Cardiac fibroblast (primary cell): ENCODE results near the gene HPX.

Source experiments
- DNase-seq, 2 donors: peaks; one replicate each; pipeline versions ENCODE4 v3.0.0 to v3.0.0-alpha.2; 2010; ENCODE audit warnings: low read depth in 2 of 2
- H3K4me3 ChIP-seq, 2 donors: replicated peaks in 1 of 2; 1 replicate in 1 of 2; 2 replicates in 1 of 2; pipeline ENCODE4 v1.5.1; 2011; ENCODE audit warnings: low read depth in 2 of 2, low read length in 2 of 2, mild to moderate bottlenecking in 2 of 2, moderate library complexity in 1 of 2
- TF ChIP-seq, protein P1 (sequence below): IDR thresholded peaks from one replicate; pipeline ENCODE4 v1.5.1; 2011; ENCODE audit warnings: low read depth, mild to moderate bottlenecking, low read length, inconsistent platforms

HPX gene

DNA sequence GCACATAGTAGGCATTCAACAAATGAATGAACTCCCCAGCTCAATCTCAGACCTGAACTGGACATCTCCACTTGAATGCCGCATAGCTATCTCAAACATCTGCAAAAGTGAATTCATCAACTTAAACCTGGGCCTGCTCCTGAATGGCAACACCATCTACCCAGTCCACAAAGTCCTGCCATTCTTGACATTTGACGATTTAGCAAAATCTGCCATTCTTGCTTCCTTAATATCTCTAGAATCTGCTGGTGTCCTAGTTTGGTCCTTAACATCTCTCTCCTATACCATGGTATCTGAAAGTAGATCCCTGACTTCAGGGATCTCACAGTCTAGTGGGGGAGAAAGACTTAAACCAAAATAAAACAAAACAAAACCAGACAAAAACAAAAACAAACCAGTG, 12.4 kb upstream of the HPX start:
- no peak for DNase-seq
- TF ChIP-seq, protein P1, sequence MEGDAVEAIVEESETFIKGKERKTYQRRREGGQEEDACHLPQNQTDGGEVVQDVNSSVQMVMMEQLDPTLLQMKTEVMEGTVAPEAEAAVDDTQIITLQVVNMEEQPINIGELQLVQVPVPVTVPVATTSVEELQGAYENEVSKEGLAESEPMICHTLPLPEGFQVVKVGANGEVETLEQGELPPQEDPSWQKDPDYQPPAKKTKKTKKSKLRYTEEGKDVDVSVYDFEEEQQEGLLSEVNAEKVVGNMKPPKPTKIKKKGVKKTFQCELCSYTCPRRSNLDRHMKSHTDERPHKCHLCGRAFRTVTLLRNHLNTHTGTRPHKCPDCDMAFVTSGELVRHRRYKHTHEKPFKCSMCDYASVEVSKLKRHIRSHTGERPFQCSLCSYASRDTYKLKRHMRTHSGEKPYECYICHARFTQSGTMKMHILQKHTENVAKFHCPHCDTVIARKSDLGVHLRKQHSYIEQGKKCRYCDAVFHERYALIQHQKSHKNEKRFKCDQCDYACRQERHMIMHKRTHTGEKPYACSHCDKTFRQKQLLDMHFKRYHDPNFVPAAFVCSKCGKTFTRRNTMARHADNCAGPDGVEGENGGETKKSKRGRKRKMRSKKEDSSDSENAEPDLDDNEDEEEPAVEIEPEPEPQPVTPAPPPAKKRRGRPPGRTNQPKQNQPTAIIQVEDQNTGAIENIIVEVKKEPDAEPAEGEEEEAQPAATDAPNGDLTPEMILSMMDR = no peak
- no peak overlapping the region for H3K4me3 ChIP-seq

DNA sequence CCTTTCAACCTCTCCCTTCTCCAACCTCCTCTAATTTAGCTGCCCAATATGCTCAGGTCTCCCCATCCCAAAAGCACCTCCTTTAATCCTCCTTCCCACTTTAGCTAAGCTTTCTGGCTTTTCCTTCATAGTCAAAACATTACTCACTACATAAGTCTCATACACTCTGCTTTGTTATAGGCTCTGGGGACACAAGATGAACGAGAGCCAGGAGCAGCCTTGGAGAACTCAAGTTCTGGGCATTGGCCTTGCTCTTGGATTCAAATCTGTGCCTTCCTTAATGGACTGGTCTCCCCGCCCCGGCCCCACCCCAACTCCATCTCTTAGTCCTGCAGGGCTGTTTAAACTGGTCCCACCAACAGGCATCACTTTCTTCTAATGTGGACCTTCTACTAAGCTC, 11.4 kb upstream of the HPX start:
- no peak overlapping the region for H3K4me3 ChIP-seq
- TF ChIP-seq, protein P1 = no peak
- peak; percentile 29 to 60 for DNase-seq

- H3K4me3 ChIP-seq = no peak overlapping the region
- TF ChIP-seq, protein P1 = no peak
- no peak for DNase-seq
These were observed 7.8 kb upstream of the HPX start for GRCh38 chr11:6448574-6448973.

DNA sequence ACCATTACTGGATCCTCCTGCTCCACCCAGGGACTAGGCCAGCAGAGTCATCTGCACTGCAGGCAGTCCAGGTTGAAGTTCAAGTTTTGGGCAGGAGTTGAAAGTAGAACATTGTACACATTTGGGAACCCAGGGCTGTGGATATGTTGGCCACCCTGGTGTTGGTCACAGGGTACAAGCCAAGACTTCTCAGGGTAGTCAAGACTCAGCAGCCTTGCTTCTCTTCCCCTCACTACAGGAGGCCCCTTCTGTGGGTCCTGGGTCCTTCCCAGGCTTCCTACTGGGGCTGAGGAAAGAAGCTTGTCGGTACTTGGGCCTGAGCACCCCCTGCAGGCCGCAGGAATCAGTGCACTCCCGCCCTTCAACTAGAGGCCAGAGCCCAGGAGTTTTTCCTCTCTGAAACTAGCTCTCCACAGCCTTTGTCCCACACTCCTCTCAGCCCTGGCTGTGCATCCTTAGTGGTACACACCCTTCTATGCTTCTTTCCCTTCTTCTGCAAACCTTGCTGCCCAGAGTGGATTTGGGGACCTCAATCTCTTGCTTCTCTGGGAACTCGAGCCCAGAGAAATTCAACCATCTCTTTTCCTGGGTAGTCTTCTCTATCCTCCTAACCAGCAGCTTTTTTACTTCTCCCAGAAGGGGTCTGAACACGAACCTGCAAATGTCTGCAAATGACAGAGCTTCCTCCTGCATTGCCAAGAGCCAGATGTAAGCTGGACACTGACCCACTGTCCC, 2.6 kb upstream of the HPX start:
- TF ChIP-seq, protein P1 = peak; percentile 88
- H3K4me3 ChIP-seq = no peak overlapping the region
- DNase-seq = peak; percentile 60 to 76

- no peak overlapping the region for H3K4me3 ChIP-seq
- no peak for DNase-seq
- TF ChIP-seq, protein P1 = no peak
These were observed 1.7 kb upstream of the HPX start for GRCh38 chr11:6442441-6442840.

GRCh38 chr11:6438979-6439571, 1.7 kb downstream of the HPX start:
- DNase-seq = peak; percentile 70 to 75

More at GRCh38 chr11:6438979-6439571, 1.7 kb downstream of the HPX start:
- no peak overlapping the region for H3K4me3 ChIP-seq
- TF ChIP-seq, protein P1 = peak; percentile 87
